ENCODE measurements around the gene PROX2.

Gene PROX2

GRCh38 chr14:74875941-74876913, at the start of gene PROX2:
Gene PROX2 (minus strand): TSS chr14:74876145. CDS start chr14:74863834, 12,311 bp downstream.
- DNase-seq (ENCODE audit: low spot score), result no peak

- DNase-seq (ENCODE audit: low spot score), result no peak
Measured at GRCh38 chr14:74924061-74924460, 48.1 kb upstream of the PROX2 start.

- peak; percentile 95 for DNase-seq (ENCODE audit: low spot score)
Measured at GRCh38 chr14:74922752-74923401, 46.9 kb upstream of the PROX2 start, which contains the start of gene RPS6KL1. Gene RPS6KL1 (minus strand): TSS chr14:74923260. CDS start chr14:74921541, 1,719 bp downstream.

GRCh38 chr14:74921987-74922751, 46.2 kb upstream of the PROX2 start:
- DNase-seq (ENCODE audit: low spot score), result no peak

- no peak for DNase-seq (ENCODE audit: low spot score)
Measured at GRCh38 chr14:74921053-74921620, 45.2 kb upstream of the PROX2 start.

GRCh38 chr14:74920281-74920680, 44.3 kb upstream of the PROX2 start:
- no peak for DNase-seq (ENCODE audit: low spot score)

GRCh38 chr14:74919421-74920165, 43.6 kb upstream of the PROX2 start:
- no peak for DNase-seq (ENCODE audit: low spot score)

GRCh38 chr14:74918380-74918779, 42.4 kb upstream of the PROX2 start:
- no peak for DNase-seq (ENCODE audit: low spot score)

- DNase-seq (ENCODE audit: low spot score), result no peak
Measured at GRCh38 chr14:74917646-74918081, 41.7 kb upstream of the PROX2 start.

- no peak for DNase-seq (ENCODE audit: low spot score)
Measured at GRCh38 chr14:74917178-74917543, 41.2 kb upstream of the PROX2 start.

- no peak for DNase-seq (ENCODE audit: low spot score)
Measured at GRCh38 chr14:74915826-74916225, 39.9 kb upstream of the PROX2 start.

- DNase-seq (ENCODE audit: low spot score), result no peak
Measured at GRCh38 chr14:74915426-74915825, 39.5 kb upstream of the PROX2 start.

GRCh38 chr14:74913986-74914573, 38.1 kb upstream of the PROX2 start:
- DNase-seq (ENCODE audit: low spot score), result peak; percentile 70

- no peak for DNase-seq (ENCODE audit: low spot score)
Measured at GRCh38 chr14:74913393-74913910, 37.5 kb upstream of the PROX2 start.

- DNase-seq (ENCODE audit: low spot score), result no peak
Measured at GRCh38 chr14:74912801-74913200, 36.9 kb upstream of the PROX2 start.

- DNase-seq (ENCODE audit: low spot score), result no peak
Measured at GRCh38 chr14:74912111-74912510, 36.2 kb upstream of the PROX2 start.

- no peak for DNase-seq (ENCODE audit: low spot score)
Measured at GRCh38 chr14:74911704-74912103, 35.8 kb upstream of the PROX2 start.

- DNase-seq (ENCODE audit: low spot score), result no peak
Measured at GRCh38 chr14:74911221-74911620, 35.3 kb upstream of the PROX2 start.

- DNase-seq (ENCODE audit: low spot score), result no peak
Measured at GRCh38 chr14:74910556-74910955, 34.6 kb upstream of the PROX2 start.

GRCh38 chr14:74909911-74910310, 34.0 kb upstream of the PROX2 start:
- DNase-seq (ENCODE audit: low spot score), result no peak

GRCh38 chr14:74909501-74909900, 33.6 kb upstream of the PROX2 start:
- no peak for DNase-seq (ENCODE audit: low spot score)

Measured in cerebellar cortex (tissue), 1 donor.